ENCODE data around the gene RAC3. TPM values are rescaled to one million over a fixed set of nuclear protein-coding genes. Genes with fewer than 3 reads are reported as not detected.

The RAC3 gene
- polyA plus RNA-seq, 1 experiment, result 11.5 TPM

DNA sequence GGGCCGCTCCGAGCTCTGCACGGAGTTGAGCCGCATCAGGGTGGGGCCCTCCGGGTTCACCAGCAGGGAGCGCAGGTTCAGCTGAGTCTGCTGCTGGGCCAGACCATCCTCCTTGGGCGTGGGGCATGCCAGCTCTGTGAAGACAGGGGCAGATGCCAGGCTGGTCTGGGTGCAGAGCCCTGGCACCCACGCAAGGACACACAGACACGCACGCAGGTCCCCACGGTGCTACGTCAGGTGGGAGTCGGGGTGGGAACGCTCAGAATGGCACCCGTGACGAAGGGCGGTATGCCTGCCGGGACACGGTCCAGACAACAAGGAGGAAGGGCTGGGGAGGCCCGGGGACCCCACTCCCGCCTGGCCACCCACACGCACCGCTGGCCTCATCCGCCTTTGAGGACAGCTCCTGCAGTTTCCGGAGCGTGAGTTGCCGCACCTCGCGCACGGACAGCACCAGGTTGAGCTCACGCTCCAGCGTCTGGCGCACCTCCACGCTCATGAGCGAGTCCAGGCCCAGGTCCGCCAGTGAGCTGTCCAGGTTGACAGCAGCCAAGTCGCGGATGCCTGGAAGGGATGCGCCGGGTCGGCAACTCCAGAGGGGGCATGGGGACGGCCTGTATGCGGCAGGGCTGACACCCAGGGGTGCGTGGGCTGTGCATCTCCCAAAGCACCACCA lies 49.4 kb downstream of the RAC3 start:
- H3K36me3 ChIP-seq (ENCODE audit: control insufficient read depth, insufficient read depth, low read length), result peaks cover 56% of the 10 kb centered on the region
- POLR2A ChIA-PET, result no interaction called here
- no peak for DNase-seq (ENCODE audit: low read depth)
- no peak overlapping the region for H3K4me3 ChIP-seq (ENCODE audit: low read depth, low read length)
- CTCF ChIA-PET, result interaction anchor here (0.6 to 1.2 kb wide), 2 partner anchors 63 to 73 kb away, joined by 3 to 4 read pairs; no protein-coding TSS in a partner anchor
- no peaks in the 10 kb centered on the region for H3K27me3 ChIP-seq (ENCODE audit: control insufficient read depth, insufficient read depth, low read length)
- TF ChIP-seq, protein P1, sequence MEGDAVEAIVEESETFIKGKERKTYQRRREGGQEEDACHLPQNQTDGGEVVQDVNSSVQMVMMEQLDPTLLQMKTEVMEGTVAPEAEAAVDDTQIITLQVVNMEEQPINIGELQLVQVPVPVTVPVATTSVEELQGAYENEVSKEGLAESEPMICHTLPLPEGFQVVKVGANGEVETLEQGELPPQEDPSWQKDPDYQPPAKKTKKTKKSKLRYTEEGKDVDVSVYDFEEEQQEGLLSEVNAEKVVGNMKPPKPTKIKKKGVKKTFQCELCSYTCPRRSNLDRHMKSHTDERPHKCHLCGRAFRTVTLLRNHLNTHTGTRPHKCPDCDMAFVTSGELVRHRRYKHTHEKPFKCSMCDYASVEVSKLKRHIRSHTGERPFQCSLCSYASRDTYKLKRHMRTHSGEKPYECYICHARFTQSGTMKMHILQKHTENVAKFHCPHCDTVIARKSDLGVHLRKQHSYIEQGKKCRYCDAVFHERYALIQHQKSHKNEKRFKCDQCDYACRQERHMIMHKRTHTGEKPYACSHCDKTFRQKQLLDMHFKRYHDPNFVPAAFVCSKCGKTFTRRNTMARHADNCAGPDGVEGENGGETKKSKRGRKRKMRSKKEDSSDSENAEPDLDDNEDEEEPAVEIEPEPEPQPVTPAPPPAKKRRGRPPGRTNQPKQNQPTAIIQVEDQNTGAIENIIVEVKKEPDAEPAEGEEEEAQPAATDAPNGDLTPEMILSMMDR (IDR thresholded peaks at IDR 0.05; ENCODE audit: insufficient read depth, low read depth, low read length), result no peak

DNA sequence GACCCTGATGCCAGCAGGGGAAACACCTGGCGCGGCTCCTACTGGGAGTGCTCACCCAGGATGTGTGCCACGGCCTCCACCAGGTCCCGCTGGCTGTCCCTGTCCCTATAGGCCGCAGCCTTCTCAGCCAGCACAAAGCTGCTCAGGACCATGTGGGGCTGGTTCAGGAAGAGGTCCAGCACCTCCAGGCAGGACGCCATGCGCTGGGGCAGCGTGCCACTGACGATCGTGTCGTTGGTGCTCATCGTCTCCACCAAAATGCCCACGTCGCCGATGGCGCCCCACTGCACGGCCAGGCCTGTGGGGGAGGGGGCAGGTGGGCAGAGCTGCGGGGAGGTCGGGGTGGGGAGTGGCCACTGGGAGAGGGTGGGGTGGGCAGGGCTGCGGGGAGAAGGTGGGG lies 50.1 kb downstream of the RAC3 start:
- Histone ChIP-seq H3K36me3 (ENCODE audit: control insufficient read depth, insufficient read depth, low read length) (peaks cover 61% of the 10 kb centered on the region), H3K27me3 (ENCODE audit: control insufficient read depth, insufficient read depth, low read length) (no peaks in the 10 kb centered on the region), H3K4me3 (ENCODE audit: low read depth, low read length) (no peak overlapping the region)
- CTCF ChIA-PET, result interaction anchor here (0.8 kb wide), 1 partner anchor 17 kb away, joined by 3 read pairs; no protein-coding TSS in a partner anchor
- TF ChIP-seq, protein P1 (IDR thresholded peaks at IDR 0.05; ENCODE audit: insufficient read depth, low read depth, low read length), result no peak
- POLR2A ChIA-PET, result no interaction called here
- no peak for DNase-seq (ENCODE audit: low read depth)

DNA sequence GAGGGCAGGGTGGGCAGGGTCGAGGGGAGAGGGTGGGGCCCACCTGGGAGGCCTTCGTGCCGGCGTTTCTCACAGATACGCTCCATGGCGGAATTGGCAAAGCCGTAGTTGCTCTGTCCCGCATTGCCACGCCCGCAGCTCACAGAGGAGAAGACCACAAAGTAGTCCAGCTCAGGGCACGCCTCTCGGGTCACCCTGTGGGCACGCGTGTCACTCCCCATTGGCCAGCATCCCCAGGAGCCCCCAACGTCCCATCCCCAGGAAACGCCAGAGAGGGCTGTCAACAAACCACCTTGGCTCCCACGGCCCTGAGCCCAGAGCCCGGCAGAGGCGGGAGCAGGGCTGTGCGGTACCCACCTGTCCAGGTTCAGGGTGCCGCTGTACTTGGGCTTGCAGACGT lies 50.5 kb downstream of the RAC3 start:
- ChIA-PET CTCF (interaction anchor here (0.8 kb wide), 1 partner anchor 16 kb away, joined by 3 read pairs; no protein-coding TSS in a partner anchor), POLR2A (no interaction called here)
- H3K36me3 ChIP-seq (ENCODE audit: control insufficient read depth, insufficient read depth, low read length), result peaks cover 65% of the 10 kb centered on the region
- H3K27me3 ChIP-seq (ENCODE audit: control insufficient read depth, insufficient read depth, low read length), result no peaks in the 10 kb centered on the region
- no peak for DNase-seq (ENCODE audit: low read depth)
- TF ChIP-seq, protein P1 (IDR thresholded peaks at IDR 0.05; ENCODE audit: insufficient read depth, low read depth, low read length), result no peak
- no peak overlapping the region for H3K4me3 ChIP-seq (ENCODE audit: low read depth, low read length)

DNA sequence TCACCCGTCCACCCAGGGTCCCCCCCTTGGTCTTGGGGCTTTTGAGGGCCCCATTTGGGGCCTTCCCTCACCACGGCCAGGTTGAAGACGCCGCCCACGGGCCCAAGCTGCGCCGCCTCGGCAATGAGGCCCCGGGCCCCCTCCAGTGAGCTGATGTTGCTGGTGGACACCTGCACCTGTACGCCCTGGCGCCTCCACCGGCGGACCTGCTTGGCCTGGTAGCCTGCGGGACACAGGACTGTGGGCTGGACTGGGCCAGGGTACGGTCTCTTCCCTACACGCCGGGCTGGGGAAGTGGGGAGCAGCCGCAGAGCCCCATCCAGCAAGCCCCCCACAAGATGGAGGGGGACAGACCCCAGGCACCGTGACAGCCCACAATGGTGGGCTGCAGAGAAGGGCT lies 51.0 kb downstream of the RAC3 start:
- H3K36me3 ChIP-seq (ENCODE audit: control insufficient read depth, insufficient read depth, low read length), result peaks cover 69% of the 10 kb centered on the region
- TF ChIP-seq, protein P1 (IDR thresholded peaks at IDR 0.05; ENCODE audit: insufficient read depth, low read depth, low read length), result no peak

DNA sequence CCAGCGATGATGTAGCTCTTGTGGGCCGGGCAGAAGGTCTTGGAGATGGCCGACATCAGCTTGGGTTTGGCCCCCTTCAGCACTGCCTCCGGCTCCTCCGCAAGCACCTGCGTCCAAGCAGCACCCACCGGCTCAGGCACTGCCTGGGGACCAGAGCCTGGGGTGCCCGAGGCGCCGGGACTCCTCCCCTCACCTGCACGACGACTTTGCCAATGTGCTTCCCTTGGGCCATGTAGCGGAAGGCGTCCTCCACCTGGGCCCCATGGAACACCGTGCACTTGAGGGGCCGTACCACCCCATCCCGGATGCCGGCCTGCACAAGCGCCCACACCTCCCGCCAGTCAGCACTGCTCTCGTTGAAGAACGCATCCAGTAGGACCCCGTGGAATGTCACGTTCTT lies 51.5 kb downstream of the RAC3 start:
- TF ChIP-seq, protein P1 (IDR thresholded peaks at IDR 0.05; ENCODE audit: insufficient read depth, low read depth, low read length), result no peak
- H3K36me3 ChIP-seq (ENCODE audit: control insufficient read depth, insufficient read depth, low read length), result peaks cover 70% of the 10 kb centered on the region

More for the DNA sequence above, 51.0 kb downstream of the RAC3 start:
- DNase-seq (ENCODE audit: low read depth), result no peak
- ChIA-PET CTCF (interaction anchor here (0.8 kb wide), 1 partner anchor 16 kb away, joined by 3 read pairs; no protein-coding TSS in a partner anchor), POLR2A (no interaction called here)
- Histone ChIP-seq H3K4me3 (ENCODE audit: low read depth, low read length) (no peak overlapping the region), H3K27me3 (ENCODE audit: control insufficient read depth, insufficient read depth, low read length) (no peaks in the 10 kb centered on the region)

More for the DNA sequence above, 51.5 kb downstream of the RAC3 start:
- Histone ChIP-seq H3K27me3 (ENCODE audit: control insufficient read depth, insufficient read depth, low read length) (no peaks in the 10 kb centered on the region), H3K4me3 (ENCODE audit: low read depth, low read length) (no peak overlapping the region)
- DNase-seq (ENCODE audit: low read depth), result no peak
- CTCF ChIA-PET, result no interaction called here
- POLR2A ChIA-PET, result no interaction called here

Other genes with a start within 250 kb of the RAC3 start
- not detected in 2 replicates for gene GCGR, start 227.5 kb upstream of the RAC3 start, polyA plus RNA-seq (2011; rRNA removed)
- gene MCRIP1, start 198.4 kb upstream of the RAC3 start, polyA plus RNA-seq (2011; rRNA removed), result 64.9 and 89.8 TPM in 2 replicates
- 0.10 TPM in 1 of 2 replicates, not detected in the other for gene PPP1R27, start 196.6 kb upstream of the RAC3 start, polyA plus RNA-seq (2011; rRNA removed)
- 122 and 175 TPM in 2 replicates for gene P4HB, start 171.1 kb upstream of the RAC3 start, polyA plus RNA-seq (2011; rRNA removed)
- gene ARHGDIA, start 160.3 kb upstream of the RAC3 start, polyA plus RNA-seq (2011; rRNA removed), result 74.8 and 163 TPM in 2 replicates
- gene ALYREF, start 140.1 kb upstream of the RAC3 start, polyA plus RNA-seq (2011; rRNA removed), result 74.8 and 83.4 TPM in 2 replicates
- 227 and 290 TPM in 2 replicates for gene ANAPC11, start 140.0 kb upstream of the RAC3 start, polyA plus RNA-seq (2011; rRNA removed)
- gene NPB, start 129.4 kb upstream of the RAC3 start, polyA plus RNA-seq (2011; rRNA removed), result 0.21 and 0.38 TPM in 2 replicates
- 24.5 and 44.2 TPM in 2 replicates for gene PCYT2, start 120.3 kb upstream of the RAC3 start, polyA plus RNA-seq (2011; rRNA removed)
- 5.2 and 8.4 TPM in 2 replicates for gene SIRT7, start 113.5 kb upstream of the RAC3 start, polyA plus RNA-seq (2011; rRNA removed)
- gene MAFG, start 103.9 kb upstream of the RAC3 start, polyA plus RNA-seq (2011; rRNA removed), result 12.2 and 20.6 TPM in 2 replicates
- gene PYCR1, start 94.4 kb upstream of the RAC3 start, polyA plus RNA-seq (2011; rRNA removed), result 156 and 245 TPM in 2 replicates
- gene MYADML2, start 84.4 kb upstream of the RAC3 start, polyA plus RNA-seq (2011; rRNA removed), result not detected in 2 replicates
- gene NOTUM, start 70.5 kb upstream of the RAC3 start, polyA plus RNA-seq (2011; rRNA removed), result 0.06 TPM in 1 of 2 replicates, not detected in the other
- 12.0 and 15.4 TPM in 2 replicates for gene ASPSCR1, start 54.0 kb upstream of the RAC3 start, polyA plus RNA-seq (2011; rRNA removed)
- 40.4 and 57.0 TPM in 2 replicates for gene CENPX, start 8.8 kb upstream of the RAC3 start, polyA plus RNA-seq (2011; rRNA removed)
- gene LRRC45, start 8.4 kb upstream of the RAC3 start, polyA plus RNA-seq (2011; rRNA removed), result 4.1 and 6.0 TPM in 2 replicates
- gene DCXR, start 6.0 kb downstream of the RAC3 start, polyA plus RNA-seq (2011; rRNA removed), result 42.7 and 66.0 TPM in 2 replicates
- 15.8 and 23.7 TPM in 2 replicates for gene RFNG, start 20.1 kb downstream of the RAC3 start, polyA plus RNA-seq (2011; rRNA removed)
- 79.7 and 131 TPM in 2 replicates for gene GPS1, start 20.2 kb downstream of the RAC3 start, polyA plus RNA-seq (2011; rRNA removed)
- gene DUS1L, start 34.1 kb downstream of the RAC3 start, polyA plus RNA-seq (2011; rRNA removed), result 22.1 and 47.6 TPM in 2 replicates
- 5.2 and 11.3 TPM in 2 replicates for gene FASN, start 66.6 kb downstream of the RAC3 start, polyA plus RNA-seq (2011; rRNA removed)
- gene CCDC57, start 181.2 kb downstream of the RAC3 start, polyA plus RNA-seq (2011; rRNA removed), result 11.6 and 15.4 TPM in 2 replicates
- 152 and 338 TPM in 2 replicates for gene SLC16A3, start 197.4 kb downstream of the RAC3 start, polyA plus RNA-seq (2011; rRNA removed)
- gene CSNK1D, start 242.0 kb downstream of the RAC3 start, polyA plus RNA-seq (2011; rRNA removed), result 57.6 and 118 TPM in 2 replicates

Data from BJ (cell line).